Glutamatergic neuron (in vitro differentiated cells): Measurements from ENCODE around the gene PFDN1. TPM values are rescaled to one million over a fixed set of nuclear protein-coding genes. Genes with fewer than 3 reads are reported as not detected.

Source experiments
- DNase-seq: peaks from one replicate; pipeline ENCODE4 v3.0.0; 2022
- H3K27ac Mint-ChIP-seq: one replicate; pipeline ENCODE4 v1.8.0; 2020; ENCODE audit warnings: mild to moderate bottlenecking, mixed read lengths, inconsistent platforms; ENCODE audit not compliant: unreplicated experiment
- H3K27me3 Mint-ChIP-seq: one replicate; pipeline ENCODE4 v1.8.0; 2020; ENCODE audit warnings: mild to moderate bottlenecking, moderate library complexity, mixed read lengths, inconsistent platforms; ENCODE audit not compliant: unreplicated experiment
- H3K36me3 Mint-ChIP-seq: one replicate; pipeline ENCODE4 v1.8.0; 2020; ENCODE audit warnings: mild to moderate bottlenecking, mixed read lengths, inconsistent platforms; ENCODE audit not compliant: unreplicated experiment
- H3K4me1 Mint-ChIP-seq: one replicate; pipeline ENCODE4 v1.8.0; 2020; ENCODE audit warnings: mild to moderate bottlenecking, low read depth, mixed read lengths, inconsistent platforms; ENCODE audit not compliant: unreplicated experiment
- H3K4me3 Mint-ChIP-seq: one replicate; pipeline ENCODE4 v1.8.0; 2020; ENCODE audit warnings: mild to moderate bottlenecking, mixed read lengths, inconsistent platforms; ENCODE audit not compliant: unreplicated experiment
- H3K9me3 Mint-ChIP-seq: one replicate; pipeline ENCODE4 v1.8.0; 2020; ENCODE audit warnings: mild to moderate bottlenecking, moderate library complexity, mixed read lengths, inconsistent platforms; ENCODE audit not compliant: unreplicated experiment
- total RNA-seq: library from RNA; stranded (reverse); fragmentation: NEBNext Ultra II Directional; extraction: Animal tissue kit (Norgen Biotek cat#: 25700); gene quantifications from one replicate; pipeline ENCODE4 v1.2.1, GENCODE V29; 2021; ENCODE audit not compliant: unreplicated experiment
- TF ChIP-seq, protein P1 (sequence below): fragments of 200-600 bp; sonication (generic); IDR thresholded peaks from one replicate; pipeline ENCODE4 v1.5.0; 2021; ENCODE audit not compliant: partially characterized antibody, unreplicated experiment

PFDN1 gene
- total RNA-seq, 1 donor from 2014 or later: 67.7 TPM

DNA sequence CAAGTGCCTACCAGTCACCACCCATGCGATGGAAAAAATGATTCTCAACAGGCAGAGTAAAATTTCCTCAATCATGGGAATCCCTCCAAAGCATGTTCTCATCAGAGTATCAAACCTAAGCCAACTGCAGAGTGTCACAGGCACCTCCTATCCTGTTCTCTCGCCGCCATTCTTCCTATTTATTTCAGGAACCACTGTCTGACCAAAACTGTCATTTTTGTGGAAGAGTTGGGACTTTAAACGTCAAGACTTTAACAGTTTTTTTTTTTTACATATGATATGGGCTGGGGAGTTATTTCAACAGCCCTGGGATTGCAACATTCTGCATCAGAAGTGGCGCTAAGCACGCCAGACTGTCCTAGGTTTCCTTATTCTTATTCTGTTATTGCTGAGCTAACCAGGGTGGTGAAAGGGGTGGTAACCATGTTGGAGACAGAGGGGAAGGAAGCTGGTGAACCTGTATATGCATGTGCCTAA lies 29.5 kb downstream of the PFDN1 start:
- Mint-ChIP-seq H3K9me3 (no peaks in the 10 kb centered on the region), H3K27ac (no peak overlapping the region), H3K27me3 (no peaks in the 10 kb centered on the region), H3K36me3 (peaks cover 5% of the 10 kb centered on the region), H3K4me1 (no peaks in the 10 kb centered on the region), H3K4me3 (no peak overlapping the region)
- TF ChIP-seq, protein P1, sequence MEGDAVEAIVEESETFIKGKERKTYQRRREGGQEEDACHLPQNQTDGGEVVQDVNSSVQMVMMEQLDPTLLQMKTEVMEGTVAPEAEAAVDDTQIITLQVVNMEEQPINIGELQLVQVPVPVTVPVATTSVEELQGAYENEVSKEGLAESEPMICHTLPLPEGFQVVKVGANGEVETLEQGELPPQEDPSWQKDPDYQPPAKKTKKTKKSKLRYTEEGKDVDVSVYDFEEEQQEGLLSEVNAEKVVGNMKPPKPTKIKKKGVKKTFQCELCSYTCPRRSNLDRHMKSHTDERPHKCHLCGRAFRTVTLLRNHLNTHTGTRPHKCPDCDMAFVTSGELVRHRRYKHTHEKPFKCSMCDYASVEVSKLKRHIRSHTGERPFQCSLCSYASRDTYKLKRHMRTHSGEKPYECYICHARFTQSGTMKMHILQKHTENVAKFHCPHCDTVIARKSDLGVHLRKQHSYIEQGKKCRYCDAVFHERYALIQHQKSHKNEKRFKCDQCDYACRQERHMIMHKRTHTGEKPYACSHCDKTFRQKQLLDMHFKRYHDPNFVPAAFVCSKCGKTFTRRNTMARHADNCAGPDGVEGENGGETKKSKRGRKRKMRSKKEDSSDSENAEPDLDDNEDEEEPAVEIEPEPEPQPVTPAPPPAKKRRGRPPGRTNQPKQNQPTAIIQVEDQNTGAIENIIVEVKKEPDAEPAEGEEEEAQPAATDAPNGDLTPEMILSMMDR: no peak
- no peak for DNase-seq

DNA sequence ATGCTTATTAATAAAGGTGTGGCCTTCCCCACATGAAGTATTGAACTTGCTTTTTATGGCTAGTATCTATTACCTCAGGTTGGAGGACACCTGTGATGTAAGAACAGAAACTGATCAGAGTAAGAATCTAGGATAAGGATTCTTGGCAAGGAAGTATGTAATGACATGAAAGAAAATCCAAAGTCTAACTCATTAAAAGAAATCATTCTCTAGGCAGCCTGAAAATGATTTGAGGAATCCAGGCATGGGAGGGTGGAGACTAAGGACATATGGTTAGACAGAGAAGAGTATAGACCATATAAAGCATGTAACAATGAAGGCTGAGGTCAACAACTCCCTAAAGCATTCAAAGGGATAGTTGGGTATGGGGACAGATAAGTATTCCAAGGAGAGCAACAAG lies 32.9 kb downstream of the PFDN1 start:
- Mint-ChIP-seq H3K4me1 (peaks cover 6% of the 10 kb centered on the region), H3K36me3 (no peaks in the 10 kb centered on the region), H3K9me3 (peaks cover 4% of the 10 kb centered on the region), H3K4me3 (no peak overlapping the region), H3K27me3 (peaks cover 1% of the 10 kb centered on the region), H3K27ac (no peak overlapping the region)
- TF ChIP-seq, protein P1: no peak
- no peak for DNase-seq

DNA sequence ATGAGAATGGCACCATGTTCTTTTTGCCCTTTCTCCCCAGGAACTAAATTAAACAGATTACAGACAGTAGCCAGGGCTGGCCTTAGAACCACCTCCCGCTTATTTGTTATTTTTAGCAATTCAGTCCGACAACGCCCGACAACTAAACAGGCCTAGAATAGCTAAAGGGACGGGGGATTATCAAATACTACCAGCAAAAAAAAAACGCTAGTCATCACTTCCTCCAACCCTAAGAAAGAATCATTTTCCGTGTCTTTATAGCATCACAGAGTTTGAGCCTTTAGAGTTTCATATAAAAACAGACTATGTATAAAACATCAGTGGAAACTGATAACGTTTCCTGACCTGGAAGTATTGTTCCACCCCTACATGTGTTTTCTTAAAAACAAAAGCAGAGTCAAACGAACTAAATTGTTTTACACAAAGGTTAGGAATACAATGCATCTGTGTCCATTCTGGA lies 35.3 kb downstream of the PFDN1 start:
- Mint-ChIP-seq H3K4me3 (no peak overlapping the region), H3K36me3 (no peaks in the 10 kb centered on the region), H3K9me3 (peaks cover 4% of the 10 kb centered on the region), H3K4me1 (peaks cover 8% of the 10 kb centered on the region), H3K27me3 (peaks cover 1% of the 10 kb centered on the region), H3K27ac (no peak overlapping the region)
- DNase-seq: no peak
- TF ChIP-seq, protein P1: no peak

DNA sequence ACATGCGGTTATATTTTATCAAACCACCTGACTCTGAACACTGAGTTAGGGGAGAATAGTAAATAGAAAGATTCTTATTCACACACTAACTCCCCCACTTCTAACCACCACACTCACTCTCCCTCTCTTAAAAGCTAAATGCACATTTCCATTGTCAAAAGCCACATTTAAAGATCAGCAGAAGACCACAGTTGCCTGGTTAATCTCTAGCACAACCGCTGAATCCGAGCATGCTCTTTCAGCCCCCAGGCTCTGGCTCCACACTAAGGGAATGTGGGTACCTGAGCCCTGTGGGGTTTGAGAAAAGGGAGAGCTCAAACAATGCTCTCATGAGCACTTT lies 35.7 kb downstream of the PFDN1 start:
- H3K4me3 Mint-ChIP-seq: no peak overlapping the region
- peaks cover 4% of the 10 kb centered on the region for H3K9me3 Mint-ChIP-seq
- no peak overlapping the region for H3K27ac Mint-ChIP-seq
- no peak for DNase-seq
- no peaks in the 10 kb centered on the region for H3K36me3 Mint-ChIP-seq
- H3K27me3 Mint-ChIP-seq: peaks cover 1% of the 10 kb centered on the region
- peaks cover 12% of the 10 kb centered on the region for H3K4me1 Mint-ChIP-seq
- TF ChIP-seq, protein P1: no peak

DNA sequence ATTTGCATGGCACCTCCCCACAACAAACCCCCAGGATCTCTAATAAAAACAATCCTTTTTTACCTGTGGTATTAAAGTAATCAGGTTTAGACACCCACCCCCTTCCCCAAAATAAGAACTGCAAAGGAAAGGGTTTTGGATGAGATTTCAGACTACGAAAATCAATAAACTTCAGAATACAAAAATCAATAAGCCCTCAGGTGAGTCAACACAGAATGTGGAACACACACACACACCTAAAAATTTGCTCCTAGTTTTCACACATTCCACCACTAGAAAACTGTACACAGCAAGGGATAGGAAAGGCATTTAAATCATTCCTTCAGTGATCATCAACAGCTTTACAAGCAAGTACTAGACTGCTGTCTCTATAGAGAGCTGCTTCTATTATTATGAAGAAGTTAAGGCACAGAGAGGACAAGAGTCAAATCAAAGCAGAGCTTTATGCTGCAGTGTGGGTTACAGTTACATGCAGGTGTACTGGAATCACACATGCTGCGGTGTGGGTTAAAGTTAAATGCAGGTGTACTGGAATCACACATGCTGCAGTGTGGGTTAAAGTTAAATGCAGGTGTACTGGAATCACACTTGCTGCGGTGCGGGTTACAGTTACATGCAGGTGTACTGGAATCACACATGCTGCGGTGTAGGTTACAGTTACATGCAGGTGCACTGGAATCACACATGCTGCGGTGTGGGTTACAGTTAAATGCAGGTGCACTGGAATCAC lies 36.3 kb downstream of the PFDN1 start:
- no peak for DNase-seq
- Mint-ChIP-seq H3K27ac (no peak overlapping the region), H3K36me3 (no peaks in the 10 kb centered on the region), H3K27me3 (peaks cover 1% of the 10 kb centered on the region), H3K9me3 (peaks cover 4% of the 10 kb centered on the region), H3K4me1 (peaks cover 14% of the 10 kb centered on the region), H3K4me3 (no peak overlapping the region)
- TF ChIP-seq, protein P1: no peak
